Measurements from ENCODE around the gene SYK.

GRCh38 chr9:90854637-90855175 is 53.1 kb downstream of the SYK start:
- TF ChIP-seq CTCF (IDR thresholded peaks at IDR 0.05) (no peak), POLR2AphosphoS5 (IDR thresholded peaks at IDR 0.05) (no peak)
